HT-29 (cell line): ENCODE data around the gene HPSE2. TPM values are rescaled to one million over a fixed set of nuclear protein-coding genes. Genes with fewer than 3 reads are reported as not detected.

Experiments
- DNase-seq: peaks from one replicate; pipeline ENCODE4 v3.0.0-alpha.2; 2015; ENCODE audit warnings: low spot score
- small RNA-seq: library from RNA; depleted of rRNA; stranded (forward); fragments of <200 nt; gene quantifications from one replicate; pipeline ENCODE3, GENCODE V24; 2014
- total RNA-seq: library from RNA; depleted of rRNA; stranded (reverse); fragments of >200 nt; shearing (Covaris generic); gene quantifications from 2 replicates; pipeline ENCODE4 v1.2.3, GENCODE V29; 2014; rRNA removed

The HPSE2 gene
- total RNA-seq, 1 experiment from 2014 or later: 0.08 TPM

DNA sequence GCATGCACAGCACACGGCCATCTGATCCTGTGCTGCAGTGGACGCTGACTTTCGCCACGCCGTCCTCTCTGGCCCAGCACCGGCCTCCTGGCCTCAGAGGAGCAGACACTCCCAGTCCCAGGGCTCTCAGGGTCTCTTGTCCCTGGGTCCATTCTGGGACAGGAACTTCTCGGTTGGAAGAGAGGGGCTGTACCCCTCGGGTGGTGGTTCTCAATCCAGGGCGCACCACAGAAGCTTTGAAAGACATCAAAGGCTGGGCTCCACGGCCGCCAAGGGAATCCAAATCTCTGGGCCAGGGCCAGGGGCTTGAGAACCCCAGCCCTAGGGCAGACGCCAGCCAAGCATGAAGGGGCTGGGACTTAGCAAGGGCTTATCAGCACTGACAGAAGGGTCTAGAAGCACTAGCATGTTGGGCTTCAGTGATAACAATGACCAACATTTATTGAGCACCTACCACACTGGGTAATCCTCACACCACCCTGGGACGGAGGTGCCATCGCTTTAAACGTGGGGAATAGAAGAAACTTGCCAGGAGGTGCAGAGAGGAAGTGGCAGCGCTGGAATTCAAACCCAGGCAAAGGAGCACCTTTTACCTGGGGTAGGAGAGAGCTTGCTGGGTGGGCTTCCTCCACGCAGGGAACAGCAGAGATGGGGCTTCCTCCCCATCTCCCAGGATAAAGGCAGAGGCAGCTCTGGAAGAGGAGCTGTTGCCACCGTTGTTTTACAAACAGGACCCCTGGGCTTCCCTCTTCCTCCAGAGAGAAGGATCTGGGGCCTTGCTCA, 818.9 kb downstream of the HPSE2 start:
- no peak for DNase-seq

GRCh38 chr10:98415731-98416119, 819.9 kb downstream of the HPSE2 start:
- DNase-seq: no peak

- peak; percentile 97 for DNase-seq
Measured at GRCh38 chr10:98414932-98415730, 820.5 kb downstream of the HPSE2 start, which contains the start of gene PYROXD2. Gene PYROXD2 (minus strand): TSS chr10:98415182. CDS start chr10:98415135, 47 bp downstream.

GRCh38 chr10:98414578-98414931, 821.1 kb downstream of the HPSE2 start:
- peak; percentile 9 for DNase-seq

- no peak for DNase-seq
Measured at GRCh38 chr10:98411768-98412167, 823.9 kb downstream of the HPSE2 start.

- no peak for DNase-seq
Measured at GRCh38 chr10:98411166-98411565, 824.5 kb downstream of the HPSE2 start.

GRCh38 chr10:98410759-98411158, 824.9 kb downstream of the HPSE2 start:
- no peak for DNase-seq

DNA sequence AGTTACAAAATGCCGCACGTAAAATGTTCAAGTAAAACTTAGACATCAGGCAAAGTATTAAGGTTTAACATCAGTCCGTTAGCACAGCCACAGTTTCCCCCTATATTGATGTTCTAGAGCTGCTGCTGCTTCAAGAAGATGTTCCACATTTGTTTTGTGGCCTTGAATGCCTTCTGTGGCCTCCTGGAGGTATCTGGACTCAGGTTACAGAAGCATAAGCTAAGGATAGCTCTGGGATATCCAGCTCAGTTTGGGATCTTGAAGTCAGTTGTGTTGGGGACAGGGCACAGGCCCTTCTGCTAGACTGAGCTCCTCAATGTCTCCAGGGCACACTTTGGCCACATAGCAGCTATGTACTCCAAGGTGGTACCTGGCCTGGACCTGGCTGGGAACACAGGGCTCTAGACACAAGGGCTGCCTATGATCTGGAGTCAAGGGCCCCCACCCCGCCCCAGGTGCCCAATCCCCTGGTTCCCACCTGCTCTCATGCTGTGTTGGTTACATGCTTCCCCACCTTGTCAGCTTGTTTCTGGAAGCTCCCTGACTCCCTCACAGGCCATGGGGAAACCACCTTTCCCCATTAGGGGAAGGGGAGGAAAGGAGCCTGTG, 825.4 kb downstream of the HPSE2 start:
- no peak for DNase-seq

DNA sequence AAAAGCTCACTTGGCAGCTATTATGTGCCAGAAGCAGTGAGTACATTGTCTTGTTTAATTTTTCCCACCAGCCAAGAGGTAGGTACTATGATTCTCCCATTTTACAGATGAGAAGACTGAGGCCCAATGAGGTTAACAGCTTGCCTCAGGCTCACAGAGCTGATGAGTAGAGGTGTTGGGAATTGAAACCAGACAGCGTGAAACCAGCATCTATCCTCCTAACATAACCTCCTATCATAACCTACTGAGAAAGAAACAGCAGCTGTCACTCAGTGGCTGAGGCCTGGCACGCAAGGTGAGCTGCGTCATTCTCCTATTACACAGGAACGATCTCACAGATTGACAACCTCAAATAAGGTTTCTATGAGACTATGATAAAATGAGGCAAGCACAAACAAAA, 826.9 kb downstream of the HPSE2 start:
- DNase-seq: no peak

DNA sequence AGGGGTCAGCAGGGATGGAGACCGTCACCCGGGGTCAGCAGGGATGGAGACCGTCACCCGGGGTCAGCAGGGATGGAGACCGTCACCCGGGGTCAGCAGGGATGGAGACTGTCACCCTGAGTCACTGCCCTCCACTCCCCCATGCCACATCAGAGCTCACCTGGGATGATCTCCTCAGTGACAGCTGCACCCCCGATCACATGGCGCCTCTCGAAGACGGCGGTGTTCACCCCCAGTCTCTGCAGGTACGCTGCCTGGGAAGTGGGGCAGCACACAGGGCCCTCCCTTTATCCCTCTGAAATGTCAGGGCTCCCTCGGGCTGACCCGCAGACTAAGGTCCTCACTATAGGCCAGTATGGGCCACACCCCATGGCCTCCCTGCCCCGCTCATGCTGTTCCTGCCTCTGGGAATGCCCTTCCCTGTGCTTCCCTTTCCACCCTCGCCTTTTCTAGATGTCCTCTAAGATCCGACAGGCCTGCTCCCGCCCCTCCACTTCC, 827.9 kb downstream of the HPSE2 start:
- no peak for DNase-seq

Small RNA genes lying within 50 kb of the gene (small RNA-seq; reads per million reads assigned to genes)
- gene MIR4685 (not detected), gene MIR6507 (not detected)

Other genes with a start within 250 kb of the HPSE2 start
- not detected in 2 replicates for gene CNNM1, start 93.5 kb upstream of the HPSE2 start, total RNA-seq
- gene GOT1, start 194.8 kb upstream of the HPSE2 start, total RNA-seq: 34.7 and 38.5 TPM in 2 replicates